K562 (cell line): ENCODE data around the gene HTR2C. TPM values are rescaled to one million over a fixed set of nuclear protein-coding genes. Genes with fewer than 3 reads are reported as not detected.

Experiments
- ILF3 ChIP-seq: fragments of 450-650 bp; IDR thresholded peaks from 2 replicates; pipeline ENCODE4 v1.6.1; 2018; ENCODE audit warnings: antibody characterized with exemption, mild to moderate bottlenecking, moderate library complexity, borderline replicate concordance
- YY1 ChIP-seq, 3 experiments: IDR thresholded peaks; 2 replicates each; pipeline ENCODE4 v1.6.1; 2011; ENCODE audit warnings: low read length in 2 of 3, mild to moderate bottlenecking in 2 of 3, moderate library complexity in 2 of 3, borderline replicate concordance in 1 of 3, control low read depth in 1 of 3, low read depth in 1 of 3; ENCODE audit not compliant: insufficient read depth in 3 of 3, insufficient replicate concordance in 2 of 3, control insufficient read depth in 1 of 3, insufficient read length in 1 of 3; ENCODE audit errors: extremely low read depth in 1 of 3
- ZNF324 ChIP-seq: fragments of 250-450 bp; sonication (Bioruptor Pico); IDR thresholded peaks from 2 replicates; pipeline ENCODE4 v1.4.0; 2020; ENCODE audit warnings: mild to moderate bottlenecking
- ZNF444 ChIP-seq: fragments of 250-450 bp; sonication (Bioruptor Pico); IDR thresholded peaks from 2 replicates; pipeline ENCODE4 v1.4.0; 2020; ENCODE audit warnings: mild to moderate bottlenecking, moderate library complexity
- ZNF785 ChIP-seq: fragments of 250-450 bp; sonication (Bioruptor Pico); IDR thresholded peaks from 2 replicates; pipeline ENCODE4 v1.4.0; 2020; ENCODE audit warnings: mild to moderate bottlenecking
- polyA plus RNA-seq, 8 experiments: library from polyadenylated mRNA; depleted of rRNA in 4 of 8; stranded (reverse) in 5 of 8; unstranded in 3 of 8; fragments of >200 nt; fragmentation: Nextera tagmentation in 2 of 8; fragmentation: Illumina TruSeq in 1 of 8; extraction: Ambion mirVana in 2 of 8; extraction: Trizol in 1 of 8; gene quantifications; 2 replicates each; pipeline versions ENCODE4 v1.2.1 to v1.2.3, GENCODE V29; 2011 to 2014; ENCODE audit warnings: inconsistent platforms in 1 of 8, missing spikeins in 1 of 8
- total RNA-seq, 7 experiments: library from RNA; depleted of rRNA in 6 of 7; stranded (reverse); fragments of >200 nt in 6 of 7; fragmentation: Illumina TruSeq in 2 of 7; extraction: Trizol in 2 of 7; gene quantifications; 2 replicates each; pipeline versions ENCODE4 v1.2.1 to v1.2.3, GENCODE V29; 2011 to 2021; ENCODE audit warnings: low replicate concordance in 1 of 7
- TF ChIP-seq, protein P1 (sequence below): fragments of 450-650 bp; IDR thresholded peaks from 2 replicates; pipeline ENCODE4 v1.6.1; 2016; ENCODE audit warnings: mild to moderate bottlenecking, moderate library complexity
- TF ChIP-seq, protein P2 (sequence below): fragments of 250-450 bp; sonication (Bioruptor Pico); IDR thresholded peaks from 2 replicates; pipeline ENCODE4 v1.8.0; 2022; ENCODE audit warnings: moderate library complexity, mild to moderate bottlenecking, inconsistent platforms

The HTR2C gene
- total and polyA plus RNA-seq, 9 of the 15 experiments (the other 6 are each of a cell fraction or from before 2014, with no cell fraction given), result 0.04 to 0.22 (median 0.10) TPM

DNA sequence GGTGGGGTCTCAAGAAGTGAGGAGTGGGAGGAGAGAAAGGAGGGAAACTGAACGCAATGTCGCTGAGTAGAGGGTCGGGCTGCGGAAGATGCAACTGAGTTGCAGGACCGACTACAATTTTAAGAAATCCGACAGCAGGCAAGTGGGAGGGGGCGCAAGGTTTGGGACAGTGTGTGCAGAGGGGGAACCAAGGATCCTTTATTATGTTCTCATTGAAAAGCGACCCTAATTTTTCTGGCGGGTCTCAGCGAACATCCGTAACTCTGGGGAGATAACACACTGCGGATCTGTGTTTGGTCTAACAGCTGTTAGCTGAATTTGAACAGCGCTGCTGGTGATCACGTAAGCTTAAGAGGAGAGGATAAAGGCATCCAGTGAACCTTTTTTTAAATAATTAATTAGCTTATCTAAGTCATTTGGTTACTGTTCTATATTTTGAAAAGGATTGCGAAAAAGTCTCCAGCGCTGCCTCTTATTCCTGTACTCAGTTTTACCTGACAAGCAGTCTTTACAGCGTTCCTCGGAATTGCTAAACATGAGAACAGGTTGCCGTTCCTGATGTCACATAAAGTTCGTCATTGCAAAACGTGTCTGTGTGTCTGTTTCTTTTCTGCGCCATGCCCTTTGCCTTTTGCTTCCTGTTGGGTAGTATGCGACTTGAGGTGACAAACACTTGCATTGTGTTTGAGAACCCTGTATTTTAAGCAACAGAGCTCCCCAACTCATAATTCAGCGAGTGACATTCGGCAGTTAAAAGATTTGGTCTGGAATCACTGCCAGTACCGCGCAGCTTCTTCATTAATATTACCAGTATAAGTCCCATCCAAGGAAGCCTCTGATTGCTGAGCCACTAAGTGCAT lies 1.3 kb downstream of the HTR2C start (continued):
- TF ChIP-seq, protein P1, sequence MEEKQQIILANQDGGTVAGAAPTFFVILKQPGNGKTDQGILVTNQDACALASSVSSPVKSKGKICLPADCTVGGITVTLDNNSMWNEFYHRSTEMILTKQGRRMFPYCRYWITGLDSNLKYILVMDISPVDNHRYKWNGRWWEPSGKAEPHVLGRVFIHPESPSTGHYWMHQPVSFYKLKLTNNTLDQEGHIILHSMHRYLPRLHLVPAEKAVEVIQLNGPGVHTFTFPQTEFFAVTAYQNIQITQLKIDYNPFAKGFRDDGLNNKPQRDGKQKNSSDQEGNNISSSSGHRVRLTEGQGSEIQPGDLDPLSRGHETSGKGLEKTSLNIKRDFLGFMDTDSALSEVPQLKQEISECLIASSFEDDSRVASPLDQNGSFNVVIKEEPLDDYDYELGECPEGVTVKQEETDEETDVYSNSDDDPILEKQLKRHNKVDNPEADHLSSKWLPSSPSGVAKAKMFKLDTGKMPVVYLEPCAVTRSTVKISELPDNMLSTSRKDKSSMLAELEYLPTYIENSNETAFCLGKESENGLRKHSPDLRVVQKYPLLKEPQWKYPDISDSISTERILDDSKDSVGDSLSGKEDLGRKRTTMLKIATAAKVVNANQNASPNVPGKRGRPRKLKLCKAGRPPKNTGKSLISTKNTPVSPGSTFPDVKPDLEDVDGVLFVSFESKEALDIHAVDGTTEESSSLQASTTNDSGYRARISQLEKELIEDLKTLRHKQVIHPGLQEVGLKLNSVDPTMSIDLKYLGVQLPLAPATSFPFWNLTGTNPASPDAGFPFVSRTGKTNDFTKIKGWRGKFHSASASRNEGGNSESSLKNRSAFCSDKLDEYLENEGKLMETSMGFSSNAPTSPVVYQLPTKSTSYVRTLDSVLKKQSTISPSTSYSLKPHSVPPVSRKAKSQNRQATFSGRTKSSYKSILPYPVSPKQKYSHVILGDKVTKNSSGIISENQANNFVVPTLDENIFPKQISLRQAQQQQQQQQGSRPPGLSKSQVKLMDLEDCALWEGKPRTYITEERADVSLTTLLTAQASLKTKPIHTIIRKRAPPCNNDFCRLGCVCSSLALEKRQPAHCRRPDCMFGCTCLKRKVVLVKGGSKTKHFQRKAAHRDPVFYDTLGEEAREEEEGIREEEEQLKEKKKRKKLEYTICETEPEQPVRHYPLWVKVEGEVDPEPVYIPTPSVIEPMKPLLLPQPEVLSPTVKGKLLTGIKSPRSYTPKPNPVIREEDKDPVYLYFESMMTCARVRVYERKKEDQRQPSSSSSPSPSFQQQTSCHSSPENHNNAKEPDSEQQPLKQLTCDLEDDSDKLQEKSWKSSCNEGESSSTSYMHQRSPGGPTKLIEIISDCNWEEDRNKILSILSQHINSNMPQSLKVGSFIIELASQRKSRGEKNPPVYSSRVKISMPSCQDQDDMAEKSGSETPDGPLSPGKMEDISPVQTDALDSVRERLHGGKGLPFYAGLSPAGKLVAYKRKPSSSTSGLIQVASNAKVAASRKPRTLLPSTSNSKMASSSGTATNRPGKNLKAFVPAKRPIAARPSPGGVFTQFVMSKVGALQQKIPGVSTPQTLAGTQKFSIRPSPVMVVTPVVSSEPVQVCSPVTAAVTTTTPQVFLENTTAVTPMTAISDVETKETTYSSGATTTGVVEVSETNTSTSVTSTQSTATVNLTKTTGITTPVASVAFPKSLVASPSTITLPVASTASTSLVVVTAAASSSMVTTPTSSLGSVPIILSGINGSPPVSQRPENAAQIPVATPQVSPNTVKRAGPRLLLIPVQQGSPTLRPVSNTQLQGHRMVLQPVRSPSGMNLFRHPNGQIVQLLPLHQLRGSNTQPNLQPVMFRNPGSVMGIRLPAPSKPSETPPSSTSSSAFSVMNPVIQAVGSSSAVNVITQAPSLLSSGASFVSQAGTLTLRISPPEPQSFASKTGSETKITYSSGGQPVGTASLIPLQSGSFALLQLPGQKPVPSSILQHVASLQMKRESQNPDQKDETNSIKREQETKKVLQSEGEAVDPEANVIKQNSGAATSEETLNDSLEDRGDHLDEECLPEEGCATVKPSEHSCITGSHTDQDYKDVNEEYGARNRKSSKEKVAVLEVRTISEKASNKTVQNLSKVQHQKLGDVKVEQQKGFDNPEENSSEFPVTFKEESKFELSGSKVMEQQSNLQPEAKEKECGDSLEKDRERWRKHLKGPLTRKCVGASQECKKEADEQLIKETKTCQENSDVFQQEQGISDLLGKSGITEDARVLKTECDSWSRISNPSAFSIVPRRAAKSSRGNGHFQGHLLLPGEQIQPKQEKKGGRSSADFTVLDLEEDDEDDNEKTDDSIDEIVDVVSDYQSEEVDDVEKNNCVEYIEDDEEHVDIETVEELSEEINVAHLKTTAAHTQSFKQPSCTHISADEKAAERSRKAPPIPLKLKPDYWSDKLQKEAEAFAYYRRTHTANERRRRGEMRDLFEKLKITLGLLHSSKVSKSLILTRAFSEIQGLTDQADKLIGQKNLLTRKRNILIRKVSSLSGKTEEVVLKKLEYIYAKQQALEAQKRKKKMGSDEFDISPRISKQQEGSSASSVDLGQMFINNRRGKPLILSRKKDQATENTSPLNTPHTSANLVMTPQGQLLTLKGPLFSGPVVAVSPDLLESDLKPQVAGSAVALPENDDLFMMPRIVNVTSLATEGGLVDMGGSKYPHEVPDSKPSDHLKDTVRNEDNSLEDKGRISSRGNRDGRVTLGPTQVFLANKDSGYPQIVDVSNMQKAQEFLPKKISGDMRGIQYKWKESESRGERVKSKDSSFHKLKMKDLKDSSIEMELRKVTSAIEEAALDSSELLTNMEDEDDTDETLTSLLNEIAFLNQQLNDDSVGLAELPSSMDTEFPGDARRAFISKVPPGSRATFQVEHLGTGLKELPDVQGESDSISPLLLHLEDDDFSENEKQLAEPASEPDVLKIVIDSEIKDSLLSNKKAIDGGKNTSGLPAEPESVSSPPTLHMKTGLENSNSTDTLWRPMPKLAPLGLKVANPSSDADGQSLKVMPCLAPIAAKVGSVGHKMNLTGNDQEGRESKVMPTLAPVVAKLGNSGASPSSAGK, result no peak
- TF ChIP-seq ZNF444 (CRISPR knock-in tag) (no peak), ILF3 (no peak), ZNF324 (CRISPR knock-in tag) (no peak), YY1 (IDR thresholded peaks at IDR 0.05; ENCODE audit: borderline replicate concordance in 1 of 3, control insufficient read depth in 1 of 3, extremely low read depth in 1 of 3, insufficient read depth in 3 of 3, insufficient read length in 1 of 3, insufficient replicate concordance in 2 of 3, low read depth in 1 of 3, low read length in 2 of 3) (no peak), ZNF785 (no peak)
- TF ChIP-seq, protein P2, sequence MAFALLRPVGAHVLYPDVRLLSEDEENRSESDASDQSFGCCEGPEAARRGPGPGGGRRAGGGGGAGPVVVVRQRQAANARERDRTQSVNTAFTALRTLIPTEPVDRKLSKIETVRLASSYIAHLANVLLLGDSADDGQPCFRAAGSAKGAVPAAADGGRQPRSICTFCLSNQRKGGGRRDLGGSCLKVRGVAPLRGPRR (CRISPR knock-in tag), result no peak
